Right lung (tissue), 5 donors: ENCODE results near the gene CMA1. TPM values are rescaled to one million over a fixed set of nuclear protein-coding genes. Genes with fewer than 3 reads are reported as not detected.

Source experiments
- DNase-seq, 2 donors: peaks; one replicate each; pipeline ENCODE4 v3.0.0-alpha.2; 2013
- polyA plus RNA-seq, 5 donors: library from polyadenylated mRNA; unstranded; fragments of 120-200 nt; gene quantifications; one replicate each; pipeline versions ENCODE4 v1.2.1 to v1.2.3, GENCODE V29; 2013; ENCODE audit warnings: inconsistent platforms in 1 of 5, low replicate concordance in 1 of 5; ENCODE audit not compliant: insufficient read length in 5 of 5, insufficient read depth in 1 of 5

The CMA1 gene
- polyA plus RNA-seq, 5 donors = 0.26 to 0.49 TPM; not detected in 3

- no peak for DNase-seq
Observed at GRCh38 chr14:24465805-24466204, 42.3 kb downstream of the CMA1 start.

GRCh38 chr14:24465368-24465767 is 42.7 kb downstream of the CMA1 start:
- DNase-seq = no peak

GRCh38 chr14:24463884-24464785 is 43.9 kb downstream of the CMA1 start:
- no peak for DNase-seq

GRCh38 chr14:24463017-24463883 is 44.8 kb downstream of the CMA1 start:
- no peak for DNase-seq

GRCh38 chr14:24461336-24461735 is 46.7 kb downstream of the CMA1 start:
- no peak for DNase-seq

- DNase-seq = no peak
Observed at GRCh38 chr14:24459331-24459730, 48.7 kb downstream of the CMA1 start.

GRCh38 chr14:24458736-24459135 is 49.3 kb downstream of the CMA1 start:
- no peak for DNase-seq

GRCh38 chr14:24456980-24457379 is 51.1 kb downstream of the CMA1 start:
- no peak for DNase-seq

Other genes with a start within 250 kb of the CMA1 start
- 1 to 10 TPM; 2.0 to 4.7 (median 3.5) TPM for gene TGM1, start 245.1 kb downstream of the CMA1 start, polyA plus RNA-seq
- 10 to 100 TPM; 19.6 to 28.6 (median 24.9) TPM for gene RABGGTA, start 236.7 kb downstream of the CMA1 start, polyA plus RNA-seq
- 10 to 100 TPM; 38.8 to 54.7 (median 43.2) TPM for gene DHRS1, start 208.5 kb downstream of the CMA1 start, polyA plus RNA-seq
- gene NOP9, start 208.4 kb downstream of the CMA1 start, polyA plus RNA-seq = 10 to 100 TPM; 21.3 to 26.7 (median 24.3) TPM
- gene CIDEB, start 200.3 kb downstream of the CMA1 start, polyA plus RNA-seq = 10 to 100 TPM in 4 of 5 donors, 1 to 10 TPM in 1; 9.6 to 16.6 (median 14.1) TPM
- 1 to 10 TPM; 3.4 to 5.2 (median 4.7) TPM for gene LTB4R2, start 198.1 kb downstream of the CMA1 start, polyA plus RNA-seq
- 1 to 10 TPM; 5.2 to 6.9 (median 6.2) TPM for gene LTB4R, start 196.8 kb downstream of the CMA1 start, polyA plus RNA-seq
- gene ADCY4, start 173.2 kb downstream of the CMA1 start, polyA plus RNA-seq = 10 to 100 TPM; 26.9 to 37.3 (median 33.8) TPM
- gene RIPK3, start 168.3 kb downstream of the CMA1 start, polyA plus RNA-seq = 1 to 10 TPM; 2.1 to 3.6 (median 2.8) TPM
- gene NFATC4, start 140.1 kb downstream of the CMA1 start, polyA plus RNA-seq = 100 to 1,000 TPM in 1 of 5 donors, 10 to 100 TPM in 4; 64.5 to 102 (median 88.3) TPM
- gene NYNRIN, start 109.3 kb downstream of the CMA1 start, polyA plus RNA-seq = 100 to 1,000 TPM in 2 of 5 donors, 10 to 100 TPM in 3; 78.3 to 109 (median 88.7) TPM
- gene CBLN3, start 78.6 kb downstream of the CMA1 start, polyA plus RNA-seq = 1 to 10 TPM; 2.6 to 4.0 (median 3.6) TPM
- gene KHNYN, start 78.3 kb downstream of the CMA1 start, polyA plus RNA-seq = 10 to 100 TPM; 41.3 to 53.1 (median 50.2) TPM
- 10 to 100 TPM; 37.5 to 61.9 (median 48.8) TPM for gene SDR39U1, start 65.5 kb downstream of the CMA1 start, polyA plus RNA-seq
- 1 to 10 TPM in 4 of 5 donors, under 1 TPM in 1; 0.66 to 2.1 (median 1.4) TPM for gene CTSG, start 68.0 kb upstream of the CMA1 start, polyA plus RNA-seq
- gene GZMH, start 101.4 kb upstream of the CMA1 start, polyA plus RNA-seq = 1 to 10 TPM in 2 of 5 donors, under 1 TPM in 2, not detected in 1; 0.41 to 1.5 (median 0.99) TPM
- 1 to 10 TPM in 3 of 5 donors, under 1 TPM in 2; 0.70 to 2.2 (median 1.1) TPM for gene GZMB, start 125.9 kb upstream of the CMA1 start, polyA plus RNA-seq